Liver (tissue), 9 donors: ENCODE results near the gene POU2F2. TPM values are rescaled to one million over a fixed set of nuclear protein-coding genes. Genes with fewer than 3 reads are reported as not detected.

Experiments
- DNase-seq: peaks from one replicate; pipeline ENCODE4 v3.0.0-alpha.2; 2017; ENCODE audit warnings: low spot score
- H3K27ac ChIP-seq, 2 donors: one replicate each; pipeline ENCODE4 v1.7.0; 2013; ENCODE audit warnings: inconsistent platforms in 2 of 2, low read length in 2 of 2, control low read depth in 1 of 2, low read depth in 1 of 2, mild to moderate bottlenecking in 1 of 2
- H3K27me3 ChIP-seq, 4 donors: one replicate each; pipeline versions ENCODE4 v1.6.1 to v1.7.0; 2013; ENCODE audit warnings: low read length in 3 of 4, inconsistent platforms in 1 of 4, mild to moderate bottlenecking in 1 of 4, moderate library complexity in 1 of 4; ENCODE audit not compliant: control insufficient read depth in 4 of 4, insufficient read depth in 4 of 4
- H3K36me3 ChIP-seq, 4 donors: one replicate each; pipeline versions ENCODE4 v1.6.1 to v1.7.0; 2013; ENCODE audit warnings: low read length in 3 of 4, mild to moderate bottlenecking in 3 of 4, low read depth in 1 of 4, moderate library complexity in 1 of 4; ENCODE audit not compliant: control insufficient read depth in 4 of 4, insufficient read depth in 3 of 4
- H3K4me1 ChIP-seq, 4 donors: one replicate each; pipeline versions ENCODE4 v1.6.1 to v1.7.0; 2013; ENCODE audit warnings: low read length in 3 of 4, mild to moderate bottlenecking in 3 of 4, moderate library complexity in 1 of 4; ENCODE audit not compliant: control insufficient read depth in 4 of 4, insufficient read depth in 4 of 4
- H3K4me3 ChIP-seq, 3 donors: one replicate each; pipeline versions ENCODE4 v1.6.1 to v1.7.0; 2013; ENCODE audit warnings: low read length in 3 of 3, control low read depth in 1 of 3, low read depth in 1 of 3, mild to moderate bottlenecking in 1 of 3
- H3K9ac ChIP-seq, 2 donors: one replicate each; pipeline ENCODE4 v1.7.0; 2013; ENCODE audit warnings: low read length in 2 of 2, mild to moderate bottlenecking in 2 of 2, moderate library complexity in 2 of 2, control low read depth in 1 of 2, low read depth in 1 of 2
- H3K9me3 ChIP-seq, 4 donors: one replicate each; pipeline versions ENCODE4 v1.6.1 to v1.7.0; 2013; ENCODE audit warnings: low read length in 3 of 4; ENCODE audit not compliant: control insufficient read depth in 4 of 4
- CTCF ChIP-seq: fragments of 150-350 bp; IDR thresholded peaks from 2 replicates; pipeline ENCODE4 v1.5.1; 2017; ENCODE audit warnings: improper control_type of control experiment, low read depth, low read length; ENCODE audit not compliant: missing input control
- EGR1 ChIP-seq, 2 donors: IDR thresholded peaks; 2 replicates each; pipeline ENCODE4 v1.6.1; 2016 to 2018; ENCODE audit warnings: antibody characterized with exemption in 2 of 2, low read depth in 2 of 2
- FOXA1 ChIP-seq: IDR thresholded peaks from 2 replicates; pipeline ENCODE4 v1.6.1; 2016; ENCODE audit warnings: antibody characterized with exemption
- FOXA2 ChIP-seq: IDR thresholded peaks from 2 replicates; pipeline ENCODE4 v1.6.1; 2016; ENCODE audit warnings: antibody characterized with exemption
- GABPA ChIP-seq, 2 donors: IDR thresholded peaks in 1 of 2; conservative IDR thresholded peaks in 1 of 2; 2 replicates each; pipeline ENCODE4 v1.6.1; 2016; ENCODE audit warnings: antibody characterized with exemption in 2 of 2, mild to moderate bottlenecking in 1 of 2, moderate library complexity in 1 of 2
- HNF4A ChIP-seq, 2 donors: conservative IDR thresholded peaks; 2 replicates each; pipeline ENCODE4 v1.6.1; 2016; ENCODE audit warnings: antibody characterized with exemption in 2 of 2, mild to moderate bottlenecking in 2 of 2
- HNF4G ChIP-seq: IDR thresholded peaks from 2 replicates; pipeline ENCODE4 v1.6.1; 2016; ENCODE audit warnings: antibody characterized with exemption
- JUND ChIP-seq, 2 donors: IDR thresholded peaks; 2 replicates each; pipeline ENCODE4 v1.6.1; 2016; ENCODE audit warnings: antibody characterized with exemption in 2 of 2
- MAX ChIP-seq: IDR thresholded peaks from 2 replicates; pipeline ENCODE4 v1.6.1; 2016; ENCODE audit warnings: antibody characterized with exemption
- NR2F2 ChIP-seq: IDR thresholded peaks from 2 replicates; pipeline ENCODE4 v1.6.1; 2016; ENCODE audit warnings: antibody characterized with exemption
- RAD21 ChIP-seq, 2 donors: IDR thresholded peaks; 2 replicates each; pipeline ENCODE4 v1.6.1; 2016; ENCODE audit warnings: antibody characterized with exemption in 2 of 2, mild to moderate bottlenecking in 2 of 2
- RXRA ChIP-seq, 2 donors: IDR thresholded peaks; 2 replicates each; pipeline ENCODE4 v1.6.1; 2017 to 2018; ENCODE audit warnings: antibody characterized with exemption in 2 of 2, mild to moderate bottlenecking in 1 of 2
- SP1 ChIP-seq: IDR thresholded peaks from 2 replicates; pipeline ENCODE4 v1.6.1; 2018; ENCODE audit warnings: antibody characterized with exemption, mild to moderate bottlenecking
- YY1 ChIP-seq: IDR thresholded peaks from 2 replicates; pipeline ENCODE4 v1.6.1; 2016; ENCODE audit warnings: antibody characterized with exemption, mild to moderate bottlenecking
- WGBS: extraction: QIAGEN DNeasy Blood & Tissue Kit; methylation state at CpG from one replicate; pipeline ENCODE4 v1.1.7; 2013; 5-methylcytosine and 5-hydroxymethylcytosine counted together
- polyA plus RNA-seq, 2 donors: library from polyadenylated mRNA; stranded (reverse) in 1 of 2; unstranded in 1 of 2; fragments of 200-250 nt in 1 of 2; fragments of >200 nt in 1 of 2; fragmentation: Nextera tagmentation in 1 of 2; extraction: Ambion mirVana in 1 of 2; gene quantifications; one replicate each; pipeline versions ENCODE4 v1.2.1 to v1.2.3, GENCODE V29; 2013 to 2015
- total RNA-seq, 2 donors: library from RNA; depleted of rRNA; stranded (reverse); fragments of >200 nt; gene quantifications; one replicate each; pipeline ENCODE4 v1.2.3, GENCODE V29; 2014
- TF ChIP-seq, protein P1 (sequence below): IDR thresholded peaks from 2 replicates; pipeline ENCODE4 v1.6.1; 2016; ENCODE audit warnings: antibody characterized with exemption
- TF ChIP-seq, protein P2 (sequence below): IDR thresholded peaks from 2 replicates; pipeline ENCODE4 v1.6.1; 2016; ENCODE audit warnings: antibody characterized with exemption
- TF ChIP-seq, protein P3 (sequence below): IDR thresholded peaks from 2 replicates; pipeline ENCODE4 v1.6.1; 2016; ENCODE audit warnings: antibody characterized with exemption, mild to moderate bottlenecking
- donor health status: healthy.
- donor health status: healthy.
- donor health status: healthy.
- donor health status: healthy.
- donor health status: healthy.

Gene POU2F2
- total and polyA plus RNA-seq, 4 donors = 0.75 to 1.2 (median 0.97) TPM

- H3K36me3 ChIP-seq = no peaks in the 10 kb centered on the region
- TF ChIP-seq YY1 (no peak), SP1 (no peak), RAD21 (IDR thresholded peaks at IDR 0.05) (no peak), FOXA1 (no peak), CTCF (no peak), EGR1 (IDR thresholded peaks at IDR 0.05; ENCODE audit: low read depth in 2 of 2) (no peak), HNF4A (conservative IDR thresholded peaks at IDR 0.05) (no peak), FOXA2 (no peak), NR2F2 (no peak), HNF4G (no peak), RXRA (IDR thresholded peaks at IDR 0.05) (no peak)
- TF ChIP-seq, protein P1, sequence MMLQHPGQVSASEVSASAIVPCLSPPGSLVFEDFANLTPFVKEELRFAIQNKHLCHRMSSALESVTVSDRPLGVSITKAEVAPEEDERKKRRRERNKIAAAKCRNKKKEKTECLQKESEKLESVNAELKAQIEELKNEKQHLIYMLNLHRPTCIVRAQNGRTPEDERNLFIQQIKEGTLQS = no peak
- TF ChIP-seq, protein P2, sequence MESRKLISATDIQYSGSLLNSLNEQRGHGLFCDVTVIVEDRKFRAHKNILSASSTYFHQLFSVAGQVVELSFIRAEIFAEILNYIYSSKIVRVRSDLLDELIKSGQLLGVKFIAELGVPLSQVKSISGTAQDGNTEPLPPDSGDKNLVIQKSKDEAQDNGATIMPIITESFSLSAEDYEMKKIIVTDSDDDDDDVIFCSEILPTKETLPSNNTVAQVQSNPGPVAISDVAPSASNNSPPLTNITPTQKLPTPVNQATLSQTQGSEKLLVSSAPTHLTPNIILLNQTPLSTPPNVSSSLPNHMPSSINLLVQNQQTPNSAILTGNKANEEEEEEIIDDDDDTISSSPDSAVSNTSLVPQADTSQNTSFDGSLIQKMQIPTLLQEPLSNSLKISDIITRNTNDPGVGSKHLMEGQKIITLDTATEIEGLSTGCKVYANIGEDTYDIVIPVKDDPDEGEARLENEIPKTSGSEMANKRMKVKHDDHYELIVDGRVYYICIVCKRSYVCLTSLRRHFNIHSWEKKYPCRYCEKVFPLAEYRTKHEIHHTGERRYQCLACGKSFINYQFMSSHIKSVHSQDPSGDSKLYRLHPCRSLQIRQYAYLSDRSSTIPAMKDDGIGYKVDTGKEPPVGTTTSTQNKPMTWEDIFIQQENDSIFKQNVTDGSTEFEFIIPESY = no peak
- TF ChIP-seq, protein P3, sequence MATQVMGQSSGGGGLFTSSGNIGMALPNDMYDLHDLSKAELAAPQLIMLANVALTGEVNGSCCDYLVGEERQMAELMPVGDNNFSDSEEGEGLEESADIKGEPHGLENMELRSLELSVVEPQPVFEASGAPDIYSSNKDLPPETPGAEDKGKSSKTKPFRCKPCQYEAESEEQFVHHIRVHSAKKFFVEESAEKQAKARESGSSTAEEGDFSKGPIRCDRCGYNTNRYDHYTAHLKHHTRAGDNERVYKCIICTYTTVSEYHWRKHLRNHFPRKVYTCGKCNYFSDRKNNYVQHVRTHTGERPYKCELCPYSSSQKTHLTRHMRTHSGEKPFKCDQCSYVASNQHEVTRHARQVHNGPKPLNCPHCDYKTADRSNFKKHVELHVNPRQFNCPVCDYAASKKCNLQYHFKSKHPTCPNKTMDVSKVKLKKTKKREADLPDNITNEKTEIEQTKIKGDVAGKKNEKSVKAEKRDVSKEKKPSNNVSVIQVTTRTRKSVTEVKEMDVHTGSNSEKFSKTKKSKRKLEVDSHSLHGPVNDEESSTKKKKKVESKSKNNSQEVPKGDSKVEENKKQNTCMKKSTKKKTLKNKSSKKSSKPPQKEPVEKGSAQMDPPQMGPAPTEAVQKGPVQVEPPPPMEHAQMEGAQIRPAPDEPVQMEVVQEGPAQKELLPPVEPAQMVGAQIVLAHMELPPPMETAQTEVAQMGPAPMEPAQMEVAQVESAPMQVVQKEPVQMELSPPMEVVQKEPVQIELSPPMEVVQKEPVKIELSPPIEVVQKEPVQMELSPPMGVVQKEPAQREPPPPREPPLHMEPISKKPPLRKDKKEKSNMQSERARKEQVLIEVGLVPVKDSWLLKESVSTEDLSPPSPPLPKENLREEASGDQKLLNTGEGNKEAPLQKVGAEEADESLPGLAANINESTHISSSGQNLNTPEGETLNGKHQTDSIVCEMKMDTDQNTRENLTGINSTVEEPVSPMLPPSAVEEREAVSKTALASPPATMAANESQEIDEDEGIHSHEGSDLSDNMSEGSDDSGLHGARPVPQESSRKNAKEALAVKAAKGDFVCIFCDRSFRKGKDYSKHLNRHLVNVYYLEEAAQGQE = no peak
- 93% methylated on average over 14 of the region's 14 CpGs for WGBS
- H3K27me3 ChIP-seq = no peaks in the 10 kb centered on the region
- no peaks in the 10 kb centered on the region for H3K9me3 ChIP-seq
- H3K4me3 ChIP-seq = no peak overlapping the region
- H3K4me1 ChIP-seq = peaks cover 0 to 7% (median 2%) of the 10 kb centered on the region in 4 donors
- no peak overlapping the region for H3K9ac ChIP-seq
- H3K27ac ChIP-seq = no peak overlapping the region
- no peak for DNase-seq
Observed at GRCh38 chr19:42051166-42052115, 80.8 kb downstream of the POU2F2 start.

- Histone ChIP-seq H3K4me1 (peaks cover 0 to 7% (median 2%) of the 10 kb centered on the region in 4 donors), H3K9me3 (no peaks in the 10 kb centered on the region), H3K4me3 (peak overlapping the region; percentile 18 to 31 (median 28)), H3K27me3 (no peaks in the 10 kb centered on the region), H3K27ac (no peak overlapping the region), H3K9ac (no peak overlapping the region), H3K36me3 (no peaks in the 10 kb centered on the region)
- no peak for DNase-seq
- WGBS = 36% methylated on average over 4 of the region's 4 CpGs
- TF ChIP-seq GABPA (IDR thresholded peaks at IDR 0.05 in 1 of 2, conservative IDR thresholded peaks at IDR 0.05 in 1 of 2) (no peak), YY1 (no peak), HNF4G (no peak), RAD21 (IDR thresholded peaks at IDR 0.05) (no peak), RXRA (IDR thresholded peaks at IDR 0.05) (no peak), MAX (no peak), SP1 (no peak), JUND (IDR thresholded peaks at IDR 0.05) (no peak)
- TF ChIP-seq, protein P1 = no peak
- TF ChIP-seq, protein P2 = no peak
Observed at GRCh38 chr19:42048992-42049391, 83.3 kb downstream of the POU2F2 start.
